OCI-LY1 (cell line): ENCODE results near the gene NAV1.

Source experiments
- EZH2 ChIP-seq: fragments of 200-600 bp; sonication (generic), shearing (Covaris generic); IDR thresholded peaks from 2 replicates; pipeline ENCODE4 v1.8.0; 2017; ENCODE audit warnings: borderline replicate concordance, mixed run types, mild to moderate bottlenecking, antibody characterized with exemption, low read length, moderate library complexity, mixed read lengths
- TF ChIP-seq, protein P1 (sequence below): fragments of 200-600 bp; sonication (generic), shearing (Covaris generic); IDR thresholded peaks from 2 replicates; pipeline ENCODE4 v1.5.1; 2017; ENCODE audit warnings: mild to moderate bottlenecking, antibody characterized with exemption, low read length, moderate library complexity, mixed read lengths

DNA sequence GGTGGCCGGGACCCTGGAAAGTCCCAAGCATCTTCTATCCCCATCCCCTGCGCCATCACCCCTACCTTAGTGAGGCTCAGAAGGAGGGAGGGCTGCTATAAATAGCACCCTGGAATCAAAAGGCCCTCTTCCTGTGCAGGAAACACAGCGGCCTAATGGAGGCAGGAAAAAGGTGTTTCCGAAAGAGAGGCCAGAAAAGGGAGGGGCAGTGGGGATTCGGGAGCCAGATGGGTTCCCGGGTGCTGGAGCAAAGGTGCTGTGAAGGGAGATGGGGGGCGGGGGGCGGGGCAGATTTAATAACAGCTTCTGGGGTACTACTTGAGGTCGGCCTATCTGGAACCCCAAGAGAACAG is 16.6 kb downstream of the NAV1 start:
- TF ChIP-seq, protein P1, sequence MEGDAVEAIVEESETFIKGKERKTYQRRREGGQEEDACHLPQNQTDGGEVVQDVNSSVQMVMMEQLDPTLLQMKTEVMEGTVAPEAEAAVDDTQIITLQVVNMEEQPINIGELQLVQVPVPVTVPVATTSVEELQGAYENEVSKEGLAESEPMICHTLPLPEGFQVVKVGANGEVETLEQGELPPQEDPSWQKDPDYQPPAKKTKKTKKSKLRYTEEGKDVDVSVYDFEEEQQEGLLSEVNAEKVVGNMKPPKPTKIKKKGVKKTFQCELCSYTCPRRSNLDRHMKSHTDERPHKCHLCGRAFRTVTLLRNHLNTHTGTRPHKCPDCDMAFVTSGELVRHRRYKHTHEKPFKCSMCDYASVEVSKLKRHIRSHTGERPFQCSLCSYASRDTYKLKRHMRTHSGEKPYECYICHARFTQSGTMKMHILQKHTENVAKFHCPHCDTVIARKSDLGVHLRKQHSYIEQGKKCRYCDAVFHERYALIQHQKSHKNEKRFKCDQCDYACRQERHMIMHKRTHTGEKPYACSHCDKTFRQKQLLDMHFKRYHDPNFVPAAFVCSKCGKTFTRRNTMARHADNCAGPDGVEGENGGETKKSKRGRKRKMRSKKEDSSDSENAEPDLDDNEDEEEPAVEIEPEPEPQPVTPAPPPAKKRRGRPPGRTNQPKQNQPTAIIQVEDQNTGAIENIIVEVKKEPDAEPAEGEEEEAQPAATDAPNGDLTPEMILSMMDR: no peak
- no peak for TF ChIP-seq EZH2
